ENCODE measurements around the gene RALGPS1. TPM values are rescaled to one million over a fixed set of nuclear protein-coding genes. Genes with fewer than 3 reads are reported as not detected.

Gene RALGPS1
- total and polyA plus RNA-seq, 10 donors = 2.5 to 27.3 (median 14.1) TPM

DNA sequence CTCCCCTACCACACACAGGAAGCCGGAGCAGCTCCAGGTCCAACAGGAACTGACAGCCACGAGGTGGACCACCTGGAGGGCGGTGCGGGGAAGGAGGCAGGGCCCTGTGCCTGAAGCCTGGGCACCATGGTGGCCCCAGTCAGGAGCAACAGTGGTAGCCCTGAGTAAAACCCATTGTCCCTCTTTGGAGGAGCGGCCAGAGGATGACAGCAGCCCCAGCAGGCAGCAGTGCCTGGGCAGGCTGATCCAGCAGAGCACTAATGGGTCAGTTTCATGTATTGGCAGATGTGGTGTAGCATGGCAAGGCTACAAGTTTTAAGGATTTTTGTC is 302.3 kb downstream of the RALGPS1 start:
- peak; percentile 60 for DNase-seq
- WGBS, 5 donors = 81 to 100% (median 86%) methylated on average over 1 to 5 of the region's 5 CpGs
- H3K27me3 ChIP-seq (replicated peaks in 1 of 7) = no peaks in the 10 kb centered on the region
- H3K9me3 ChIP-seq = no peaks in the 10 kb centered on the region
- TF ChIP-seq POLR2AphosphoS5 (IDR thresholded peaks at IDR 0.05) (no peak), POLR2A (IDR thresholded peaks at IDR 0.05) (no peak)
- TF ChIP-seq, protein P1, sequence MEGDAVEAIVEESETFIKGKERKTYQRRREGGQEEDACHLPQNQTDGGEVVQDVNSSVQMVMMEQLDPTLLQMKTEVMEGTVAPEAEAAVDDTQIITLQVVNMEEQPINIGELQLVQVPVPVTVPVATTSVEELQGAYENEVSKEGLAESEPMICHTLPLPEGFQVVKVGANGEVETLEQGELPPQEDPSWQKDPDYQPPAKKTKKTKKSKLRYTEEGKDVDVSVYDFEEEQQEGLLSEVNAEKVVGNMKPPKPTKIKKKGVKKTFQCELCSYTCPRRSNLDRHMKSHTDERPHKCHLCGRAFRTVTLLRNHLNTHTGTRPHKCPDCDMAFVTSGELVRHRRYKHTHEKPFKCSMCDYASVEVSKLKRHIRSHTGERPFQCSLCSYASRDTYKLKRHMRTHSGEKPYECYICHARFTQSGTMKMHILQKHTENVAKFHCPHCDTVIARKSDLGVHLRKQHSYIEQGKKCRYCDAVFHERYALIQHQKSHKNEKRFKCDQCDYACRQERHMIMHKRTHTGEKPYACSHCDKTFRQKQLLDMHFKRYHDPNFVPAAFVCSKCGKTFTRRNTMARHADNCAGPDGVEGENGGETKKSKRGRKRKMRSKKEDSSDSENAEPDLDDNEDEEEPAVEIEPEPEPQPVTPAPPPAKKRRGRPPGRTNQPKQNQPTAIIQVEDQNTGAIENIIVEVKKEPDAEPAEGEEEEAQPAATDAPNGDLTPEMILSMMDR (IDR thresholded peaks at IDR 0.05 in 8 of 11, conservative IDR thresholded peaks at IDR 0.05 in 3 of 11) = no peak
- H3K27ac ChIP-seq = no peak overlapping the region
- H3K4me1 ChIP-seq = peaks cover 0 to 6% (median 0%) of the 10 kb centered on the region in 6 donors
- intact Hi-C loops (cut with DNase I; ENCODE audit: low total_unique reads) = no loop called here
- no peak overlapping the region for H3K4me3 ChIP-seq
- H3K36me3 ChIP-seq = no peaks in the 10 kb centered on the region

- H3K27ac ChIP-seq = no peak overlapping the region
- TF ChIP-seq POLR2AphosphoS5 (IDR thresholded peaks at IDR 0.05) (no peak), POLR2A (IDR thresholded peaks at IDR 0.05) (no peak)
- TF ChIP-seq, protein P1 (IDR thresholded peaks at IDR 0.05 in 8 of 11, conservative IDR thresholded peaks at IDR 0.05 in 3 of 11) = no peak
These were observed 304.2 kb downstream of the RALGPS1 start for GRCh38 chr9:127218818-127219217.

DNA sequence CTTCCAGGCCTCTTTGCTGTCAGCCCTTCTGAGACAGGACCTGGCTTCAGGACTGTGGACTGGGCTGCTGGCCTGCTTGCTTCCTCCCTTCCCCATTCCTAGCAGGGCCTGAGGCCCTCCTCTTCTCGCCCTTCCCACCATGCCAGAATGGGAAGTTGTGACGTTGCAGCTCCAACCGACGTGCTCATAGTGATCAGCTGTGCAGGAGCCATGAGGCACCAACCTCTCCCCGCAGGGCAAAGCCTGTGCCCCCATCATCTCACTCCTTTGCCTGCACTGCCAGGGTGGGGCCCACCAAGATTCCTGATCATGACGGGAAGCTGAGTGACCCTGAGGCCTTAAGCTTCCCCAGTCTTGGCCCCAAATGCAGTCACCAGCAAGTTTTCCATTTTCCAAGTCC is 304.9 kb downstream of the RALGPS1 start:
- Histone ChIP-seq H3K4me1 (peaks cover 6 to 23% (median 9%) of the 10 kb centered on the region in 6 donors), H3K4me3 (no peak overlapping the region), H3K27me3 (replicated peaks in 1 of 7) (peaks cover 0 to 3% (median 0%) of the 10 kb centered on the region in 7 donors), H3K9me3 (no peaks in the 10 kb centered on the region), H3K27ac (no peak overlapping the region), H3K36me3 (no peaks in the 10 kb centered on the region)
- intact Hi-C loops (cut with DNase I; ENCODE audit: low total_unique reads) = no loop called here
- TF ChIP-seq POLR2AphosphoS5 (IDR thresholded peaks at IDR 0.05) (no peak), POLR2A (IDR thresholded peaks at IDR 0.05) (no peak)
- TF ChIP-seq, protein P1 (IDR thresholded peaks at IDR 0.05 in 8 of 11, conservative IDR thresholded peaks at IDR 0.05 in 3 of 11) = no peak
- peak; percentile 69 for DNase-seq
- 51 to 72% (median 62%) methylated on average over 6 of the region's 6 CpGs for WGBS, 5 donors

More at GRCh38 chr9:127218818-127219217, 304.2 kb downstream of the RALGPS1 start:
- intact Hi-C loops (cut with DNase I; ENCODE audit: low total_unique reads) = no loop called here
- WGBS, 5 donors = 84 to 97% (median 92%) methylated on average over 10 of the region's 10 CpGs
- no peak overlapping the region for H3K4me3 ChIP-seq
- no peaks in the 10 kb centered on the region for H3K36me3 ChIP-seq
- no peaks in the 10 kb centered on the region for H3K9me3 ChIP-seq
- peaks cover under 1 to 16% (median 2%) of the 10 kb centered on the region in 6 donors for H3K4me1 ChIP-seq
- H3K27me3 ChIP-seq (replicated peaks in 1 of 7) = no peaks in the 10 kb centered on the region
- peak; percentile 62 for DNase-seq

DNA sequence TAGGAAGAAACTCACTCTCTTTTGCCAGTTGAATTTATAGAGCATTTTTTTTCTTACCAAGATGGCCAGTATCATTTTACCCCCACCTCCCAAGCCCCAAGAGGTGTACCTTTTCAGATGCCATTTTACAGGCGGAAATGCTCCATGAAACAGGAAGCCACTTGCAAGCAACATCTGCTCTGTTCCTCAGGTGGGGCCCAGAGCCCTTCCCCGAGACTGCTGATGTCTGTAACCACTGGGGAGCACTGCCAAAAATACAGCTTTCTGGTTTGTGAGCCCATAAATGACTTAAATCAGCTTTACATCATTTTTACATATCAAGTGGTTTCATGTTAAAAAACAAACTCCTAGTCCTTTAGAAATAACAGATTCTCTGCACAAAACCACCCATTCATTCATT is 307.1 kb downstream of the RALGPS1 start:
- TF ChIP-seq POLR2A (IDR thresholded peaks at IDR 0.05) (no peak), POLR2AphosphoS5 (IDR thresholded peaks at IDR 0.05) (no peak)
- TF ChIP-seq, protein P1 (IDR thresholded peaks at IDR 0.05 in 8 of 11, conservative IDR thresholded peaks at IDR 0.05 in 3 of 11) = no peak
- WGBS, 5 donors = 22 to 50% (median 30%) methylated on average over 2 of the region's 2 CpGs
- peaks cover 7 to 40% (median 18%) of the 10 kb centered on the region in 6 donors for H3K4me1 ChIP-seq
- H3K9me3 ChIP-seq = no peaks in the 10 kb centered on the region
- H3K27ac ChIP-seq = no peak overlapping the region
- intact Hi-C loops (cut with DNase I; ENCODE audit: low total_unique reads) = loop anchor here (10.0 kb wide), 1 partner anchor 173 kb away; the partner anchor contains the start of gene SLC2A8
- peaks cover 0 to 19% (median 0%) of the 10 kb centered on the region in 7 donors for H3K27me3 ChIP-seq (replicated peaks in 1 of 7)
- no peak overlapping the region for H3K4me3 ChIP-seq
- no peaks in the 10 kb centered on the region for H3K36me3 ChIP-seq
- no peak for DNase-seq
